GM12865 (cell line): ENCODE data around the gene TNFSF15.

Experiments
- DNase-seq: peaks from one replicate; pipeline ENCODE4 v3.0.0; 2010; ENCODE audit warnings: low read depth
- H3K4me3 ChIP-seq: 2 replicates; pipeline ENCODE4 v1.5.1; 2011; ENCODE audit warnings: mild to moderate bottlenecking, low read depth, low read length, control low read depth
- TF ChIP-seq, protein P1 (sequence below): IDR thresholded peaks from 2 replicates; pipeline ENCODE4 v1.5.1; 2011; ENCODE audit warnings: low read length, control low read depth, low read depth, inconsistent platforms; ENCODE audit not compliant: insufficient read depth; ENCODE audit errors: missing control alignments

The TNFSF15 gene

DNA sequence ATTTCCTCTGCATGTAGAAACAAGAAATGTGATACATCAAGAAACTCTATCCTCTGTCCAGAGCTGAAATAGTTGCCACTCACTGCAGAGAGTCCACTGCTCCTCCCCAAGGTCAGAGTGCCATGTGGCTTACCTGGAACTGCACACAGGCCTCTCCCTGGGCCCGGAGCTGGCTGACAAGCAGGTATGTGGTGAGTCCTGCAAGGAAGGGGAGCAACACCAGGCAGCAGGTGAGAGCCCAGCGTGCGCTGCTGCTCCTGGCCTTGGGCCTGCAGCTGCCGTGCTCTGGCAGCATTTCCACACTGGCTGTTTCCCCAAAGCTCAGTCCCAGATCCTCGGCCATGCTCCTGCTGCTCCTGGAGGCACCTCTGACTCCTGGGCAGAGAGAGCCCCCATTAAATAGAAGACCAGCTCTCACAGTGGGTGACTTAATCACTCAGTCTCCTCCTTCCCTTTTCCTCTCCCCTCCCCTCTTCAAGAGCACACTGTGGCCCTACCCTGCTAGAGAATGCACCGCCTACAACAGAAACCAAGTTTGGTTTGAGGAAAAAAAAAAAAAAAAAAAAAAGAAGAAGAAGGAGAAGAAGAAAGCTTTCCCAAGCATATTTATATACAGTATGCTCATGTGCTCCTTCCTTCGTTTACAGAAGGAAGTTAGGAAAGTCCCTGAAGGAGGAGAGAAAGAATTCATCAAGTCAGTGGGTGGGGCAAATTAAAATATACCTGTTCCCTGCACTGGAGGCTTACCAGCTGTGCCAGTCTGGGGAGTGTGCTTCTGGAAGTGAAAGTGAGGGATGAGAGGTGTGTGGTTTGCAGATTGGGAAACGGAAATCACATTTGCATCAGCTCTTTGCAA, at the start of gene TNFSF15:
Gene TNFSF15 (minus strand): TSS at position 370 of the 856 bp plus-strand sequence. CDS start 27 bp downstream, at position 343.
- DNase-seq = peak; percentile 65
- no peak within 1 kb of the TSS for H3K4me3 ChIP-seq
- TF ChIP-seq, protein P1, sequence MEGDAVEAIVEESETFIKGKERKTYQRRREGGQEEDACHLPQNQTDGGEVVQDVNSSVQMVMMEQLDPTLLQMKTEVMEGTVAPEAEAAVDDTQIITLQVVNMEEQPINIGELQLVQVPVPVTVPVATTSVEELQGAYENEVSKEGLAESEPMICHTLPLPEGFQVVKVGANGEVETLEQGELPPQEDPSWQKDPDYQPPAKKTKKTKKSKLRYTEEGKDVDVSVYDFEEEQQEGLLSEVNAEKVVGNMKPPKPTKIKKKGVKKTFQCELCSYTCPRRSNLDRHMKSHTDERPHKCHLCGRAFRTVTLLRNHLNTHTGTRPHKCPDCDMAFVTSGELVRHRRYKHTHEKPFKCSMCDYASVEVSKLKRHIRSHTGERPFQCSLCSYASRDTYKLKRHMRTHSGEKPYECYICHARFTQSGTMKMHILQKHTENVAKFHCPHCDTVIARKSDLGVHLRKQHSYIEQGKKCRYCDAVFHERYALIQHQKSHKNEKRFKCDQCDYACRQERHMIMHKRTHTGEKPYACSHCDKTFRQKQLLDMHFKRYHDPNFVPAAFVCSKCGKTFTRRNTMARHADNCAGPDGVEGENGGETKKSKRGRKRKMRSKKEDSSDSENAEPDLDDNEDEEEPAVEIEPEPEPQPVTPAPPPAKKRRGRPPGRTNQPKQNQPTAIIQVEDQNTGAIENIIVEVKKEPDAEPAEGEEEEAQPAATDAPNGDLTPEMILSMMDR = no peak

DNA sequence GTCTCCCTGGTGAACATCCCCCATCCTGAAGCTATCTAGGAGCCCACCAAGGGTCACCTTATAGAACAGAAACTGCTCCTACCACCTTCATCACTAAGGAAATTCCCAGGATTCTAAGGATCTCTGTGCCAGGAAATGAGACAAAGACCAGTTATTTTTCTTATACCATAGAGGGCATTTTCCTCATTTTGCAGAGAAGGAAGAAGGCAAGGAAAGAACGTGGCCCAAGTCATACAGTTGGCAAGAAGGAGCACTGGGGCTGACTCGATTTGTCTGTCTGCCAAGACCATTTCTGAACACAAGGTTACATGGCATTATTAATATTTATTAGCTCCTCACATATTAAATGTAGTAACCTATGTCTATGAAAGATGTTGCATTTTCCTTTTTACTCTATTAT, 49.6 kb upstream of the TNFSF15 start:
- TF ChIP-seq, protein P1 = no peak
- no peak for DNase-seq
- H3K4me3 ChIP-seq = no peak overlapping the region

DNA sequence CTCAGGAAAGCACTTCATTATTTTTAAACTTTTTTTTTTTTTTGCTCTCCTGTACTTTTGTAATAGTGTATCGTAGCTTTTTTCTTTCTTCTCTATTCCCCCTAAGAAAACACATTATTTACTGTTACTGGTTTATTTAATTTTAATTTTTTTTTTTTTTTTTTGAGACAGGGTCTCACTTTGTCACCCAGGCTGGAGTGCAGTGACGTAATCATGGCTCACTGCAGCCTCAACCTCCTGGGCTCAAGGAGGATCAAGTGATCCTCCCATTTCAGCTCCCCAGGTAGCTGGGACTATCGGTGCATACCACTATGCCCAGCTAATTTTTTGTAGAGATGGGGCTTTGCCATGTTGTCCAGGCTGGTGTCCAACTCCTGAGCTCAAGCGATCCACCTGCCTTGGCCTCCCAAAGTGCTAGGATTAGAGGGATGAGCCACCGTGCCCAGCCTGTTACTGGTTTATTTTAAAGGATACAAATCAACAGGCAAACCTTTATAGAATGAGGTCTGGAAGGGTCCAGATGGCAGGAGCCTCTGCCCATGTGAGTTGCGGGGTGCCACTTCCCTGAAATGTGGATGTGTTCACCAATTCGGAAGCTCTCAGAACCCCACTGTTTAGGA, 49.0 kb upstream of the TNFSF15 start:
- TF ChIP-seq, protein P1 = no peak
- no peak overlapping the region for H3K4me3 ChIP-seq
- no peak for DNase-seq

DNA sequence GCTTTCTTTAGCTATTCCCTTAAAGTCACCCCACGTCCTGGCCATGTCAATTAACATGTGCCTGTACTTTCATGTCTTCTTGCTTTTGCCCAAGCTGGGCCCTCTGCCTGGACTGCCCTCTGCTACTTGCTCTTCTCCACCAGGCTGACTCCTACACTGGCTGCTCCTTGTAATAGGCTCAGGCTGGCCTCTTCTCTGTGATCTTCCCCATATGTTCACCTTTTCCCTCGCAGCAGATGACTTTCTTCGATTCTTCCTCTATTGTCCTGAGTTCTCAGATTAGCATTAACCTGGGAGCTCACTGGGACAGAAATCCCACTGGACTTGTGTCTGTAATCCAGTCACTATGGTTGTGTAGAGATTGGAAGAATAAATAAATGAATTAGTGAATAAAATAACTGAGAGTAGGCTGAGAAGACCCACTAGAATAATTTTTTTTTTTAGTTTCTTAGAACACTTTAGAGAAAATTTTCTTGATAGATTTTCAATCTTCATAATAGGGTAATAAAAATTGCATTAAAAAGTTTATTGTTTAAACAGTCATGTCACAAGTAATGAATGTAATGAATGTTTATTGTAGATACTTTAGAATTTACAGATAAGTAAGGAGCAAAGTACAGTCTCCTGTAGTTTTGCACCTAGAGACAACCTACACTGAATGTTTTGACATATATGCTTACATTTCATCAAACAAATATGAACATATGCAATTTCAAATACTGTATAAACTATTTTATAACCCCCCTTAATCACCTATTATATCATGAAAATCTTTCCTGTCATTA, 47.4 kb upstream of the TNFSF15 start:
- H3K4me3 ChIP-seq = no peak overlapping the region
- DNase-seq = no peak
- TF ChIP-seq, protein P1 = no peak

DNA sequence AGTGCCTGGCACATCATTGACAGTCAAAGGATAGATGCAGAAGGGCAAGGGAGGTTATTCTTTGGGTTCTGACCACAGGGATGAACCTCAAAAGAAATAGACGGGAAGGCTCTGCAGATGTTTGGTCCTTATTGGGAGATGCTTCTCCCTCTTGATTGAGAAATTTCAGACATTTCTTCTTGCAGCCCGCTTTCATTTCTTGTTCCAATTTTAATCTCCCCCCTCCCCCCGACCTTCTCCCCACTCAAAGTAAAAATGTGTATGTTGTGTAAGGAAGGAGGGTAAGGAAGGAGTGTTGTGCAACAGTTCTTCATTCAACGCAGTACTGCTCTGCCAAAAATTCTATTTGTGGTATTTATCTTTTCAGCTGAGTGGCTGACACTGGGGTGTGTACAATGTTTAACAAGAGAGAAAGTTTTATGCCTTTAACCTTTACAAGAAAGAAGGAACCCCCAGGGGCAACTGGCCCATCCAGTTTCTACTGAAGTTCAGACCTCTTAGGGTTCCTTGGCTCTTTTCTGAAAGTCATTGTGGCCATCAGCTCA, 46.3 kb upstream of the TNFSF15 start:
- TF ChIP-seq, protein P1 = no peak

DNA sequence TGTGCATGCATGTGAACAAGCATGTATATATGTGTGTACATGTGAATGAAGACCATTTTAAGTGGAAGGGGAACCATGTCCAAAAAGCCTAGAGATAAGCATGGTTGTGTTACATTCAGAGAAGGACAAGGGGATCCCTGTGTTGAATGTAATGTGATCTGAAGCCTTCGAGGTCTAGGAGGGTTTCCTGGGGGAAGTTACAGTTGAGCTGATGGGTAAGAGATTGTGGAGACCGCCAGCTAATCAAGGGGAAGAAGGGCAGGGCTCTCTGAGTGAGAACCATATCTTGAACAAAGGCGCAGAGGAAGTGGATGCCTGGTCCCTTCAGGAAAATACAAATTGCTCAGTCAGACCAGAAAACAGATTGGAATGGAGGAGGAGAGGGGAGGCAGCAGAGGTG, 45.5 kb upstream of the TNFSF15 start:
- TF ChIP-seq, protein P1 = no peak
- no peak overlapping the region for H3K4me3 ChIP-seq
- DNase-seq = no peak

More for the DNA sequence above, 46.3 kb upstream of the TNFSF15 start:
- no peak for DNase-seq
- no peak overlapping the region for H3K4me3 ChIP-seq
